Endothelial cell (in vitro differentiated cells): ENCODE data around the gene GNAO1. TPM values are rescaled to one million over a fixed set of nuclear protein-coding genes. Genes with fewer than 3 reads are reported as not detected.
A peak's percentile ranks its signal among the peaks of the same experiment; 100 is the strongest.
"Not testable (repeated sequence)": the region's sequence is repeated elsewhere in the genome, so short reads cannot be mapped to it uniquely, and the experiment has no call there.

Source experiments
- DNase-seq: peaks from one replicate; pipeline ENCODE4 v3.0.0; 2021; ENCODE audit warnings: low spot score
- H3K27ac Mint-ChIP-seq: one replicate; pipeline ENCODE4 v1.8.0; 2021; ENCODE audit warnings: mixed read lengths, inconsistent platforms; ENCODE audit not compliant: unreplicated experiment
- H3K27me3 Mint-ChIP-seq: one replicate; pipeline ENCODE4 v1.8.0; 2021; ENCODE audit warnings: mild to moderate bottlenecking, moderate library complexity, mixed read lengths, inconsistent platforms; ENCODE audit not compliant: unreplicated experiment
- H3K36me3 Mint-ChIP-seq: one replicate; pipeline ENCODE4 v1.8.0; 2021; ENCODE audit warnings: mild to moderate bottlenecking, low read depth, mixed read lengths, inconsistent platforms; ENCODE audit not compliant: unreplicated experiment
- H3K4me1 Mint-ChIP-seq: one replicate; pipeline ENCODE4 v1.8.0; 2021; ENCODE audit warnings: mild to moderate bottlenecking, mixed read lengths, inconsistent platforms; ENCODE audit not compliant: unreplicated experiment
- H3K4me3 Mint-ChIP-seq: one replicate; pipeline ENCODE4 v1.8.0; 2021; ENCODE audit warnings: mild to moderate bottlenecking, mixed read lengths, inconsistent platforms; ENCODE audit not compliant: unreplicated experiment
- H3K9me3 Mint-ChIP-seq: one replicate; pipeline ENCODE4 v1.8.0; 2021; ENCODE audit warnings: mixed read lengths, inconsistent platforms; ENCODE audit not compliant: unreplicated experiment
- CTCF ChIP-seq: fragments of 200-600 bp; sonication (generic); IDR thresholded peaks from one replicate; pipeline ENCODE4 v1.5.0; 2021; ENCODE audit warnings: antibody characterized with exemption; ENCODE audit not compliant: unreplicated experiment
- total RNA-seq: library from RNA; stranded (reverse); fragmentation: NEBNext Ultra II Directional; extraction: Animal tissue kit (Norgen Biotek cat#: 25700); gene quantifications from one replicate; pipeline ENCODE4 v1.2.1, GENCODE V29; 2021; ENCODE audit not compliant: unreplicated experiment

Gene GNAO1
- total RNA-seq, 1 donor from 2014 or later = 0.69 TPM

DNA sequence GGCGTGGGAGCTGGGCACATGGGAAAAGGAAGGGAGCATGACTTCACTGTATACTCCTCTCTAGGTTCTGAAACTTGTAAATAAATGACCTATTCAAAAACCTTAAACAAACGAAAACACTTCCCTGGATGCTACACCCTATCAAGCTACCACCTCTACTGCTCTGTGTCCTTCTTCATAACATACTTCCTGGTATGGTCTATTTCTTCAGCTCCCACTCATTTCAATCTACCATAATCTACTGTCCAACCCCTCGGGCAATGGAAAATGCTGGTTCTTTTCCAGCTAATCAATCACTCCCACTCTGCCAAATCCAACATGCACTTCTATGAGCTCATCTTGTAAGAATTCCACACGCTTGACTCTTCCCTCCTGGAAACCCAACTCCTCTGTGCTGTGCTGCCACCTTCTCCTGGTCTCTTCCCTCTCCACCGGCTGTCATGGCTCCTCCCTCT lies 191.6 kb downstream of the GNAO1 start:
- TF ChIP-seq CTCF = no peak
- no peak overlapping the region for H3K27ac Mint-ChIP-seq
- no peaks in the 10 kb centered on the region for H3K9me3 Mint-ChIP-seq
- H3K36me3 Mint-ChIP-seq = peaks cover 76% of the 10 kb centered on the region
- peak overlapping the region; percentile 21 for H3K4me3 Mint-ChIP-seq
- no peaks in the 10 kb centered on the region for H3K4me1 Mint-ChIP-seq
- DNase-seq = no peak
- peaks cover 4% of the 10 kb centered on the region for H3K27me3 Mint-ChIP-seq

DNA sequence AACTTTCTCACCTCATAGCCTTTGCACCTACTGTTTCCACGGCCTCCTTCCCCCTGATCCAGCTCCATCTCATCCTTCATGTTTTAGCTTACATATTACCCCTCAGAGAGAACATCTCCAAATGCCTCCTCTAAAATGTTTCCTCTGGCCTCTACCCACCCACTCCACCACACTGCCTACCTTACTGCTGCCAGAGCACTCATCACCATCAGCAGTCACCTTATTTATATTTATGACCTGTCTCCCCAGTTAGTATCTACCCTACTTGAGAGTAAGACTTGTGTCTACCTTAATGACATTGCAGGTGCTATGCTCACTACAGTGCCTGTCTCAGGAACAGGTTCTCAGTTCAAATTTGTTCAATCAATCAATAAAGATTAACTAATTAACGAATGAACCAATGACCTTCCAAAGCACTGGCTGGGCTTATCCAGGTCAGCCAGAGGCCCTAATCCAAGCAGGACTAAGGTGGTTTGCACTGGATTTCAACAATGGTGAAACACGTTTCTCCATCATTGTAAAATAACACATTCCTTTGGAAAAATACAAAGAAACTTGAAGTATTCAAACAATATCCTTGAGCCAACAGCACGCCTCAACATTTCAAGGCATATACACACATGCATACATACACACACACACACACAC lies 192.9 kb downstream of the GNAO1 start:
- DNase-seq = no peak
- no peak overlapping the region for H3K27ac Mint-ChIP-seq
- H3K36me3 Mint-ChIP-seq = peaks cover 65% of the 10 kb centered on the region
- no peaks in the 10 kb centered on the region for H3K4me1 Mint-ChIP-seq
- peaks cover 4% of the 10 kb centered on the region for H3K27me3 Mint-ChIP-seq
- no peak for TF ChIP-seq CTCF
- H3K9me3 Mint-ChIP-seq = no peaks in the 10 kb centered on the region
- peak overlapping the region; percentile 21 for H3K4me3 Mint-ChIP-seq

DNA sequence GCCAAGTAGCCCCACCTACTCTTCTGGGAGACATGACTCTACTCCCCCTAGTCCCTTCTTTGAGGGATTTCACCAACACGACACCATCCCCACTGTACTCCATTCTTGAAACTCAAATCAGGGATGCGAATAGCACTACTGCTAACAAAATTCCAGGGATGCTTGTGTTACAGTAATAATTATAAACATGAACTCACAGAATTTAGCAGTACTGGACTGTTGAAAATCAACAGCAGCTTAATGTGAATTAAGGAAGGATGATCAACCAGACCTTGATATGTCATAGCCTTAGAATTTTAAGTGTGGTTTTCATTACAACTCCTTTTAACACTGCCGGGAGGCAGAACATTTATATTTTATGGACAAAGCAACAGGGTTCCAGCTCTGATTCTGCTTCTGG lies 196.1 kb downstream of the GNAO1 start:
- TF ChIP-seq CTCF = no peak
- H3K4me1 Mint-ChIP-seq = no peaks in the 10 kb centered on the region
- no peak overlapping the region for H3K4me3 Mint-ChIP-seq
- no peak overlapping the region for H3K27ac Mint-ChIP-seq
- H3K36me3 Mint-ChIP-seq = peaks cover 63% of the 10 kb centered on the region
- DNase-seq = no peak
- peaks cover 4% of the 10 kb centered on the region for H3K27me3 Mint-ChIP-seq
- no peaks in the 10 kb centered on the region for H3K9me3 Mint-ChIP-seq

- no peak overlapping the region for H3K4me3 Mint-ChIP-seq
- H3K9me3 Mint-ChIP-seq = no peaks in the 10 kb centered on the region
- H3K27ac Mint-ChIP-seq = no peak overlapping the region
- H3K27me3 Mint-ChIP-seq = peaks cover 2% of the 10 kb centered on the region
- H3K36me3 Mint-ChIP-seq = peaks cover 63% of the 10 kb centered on the region
- no peaks in the 10 kb centered on the region for H3K4me1 Mint-ChIP-seq
- no peak for TF ChIP-seq CTCF
- no peak for DNase-seq
Observed at GRCh38 chr16:56388209-56388608, 196.9 kb downstream of the GNAO1 start.

DNA sequence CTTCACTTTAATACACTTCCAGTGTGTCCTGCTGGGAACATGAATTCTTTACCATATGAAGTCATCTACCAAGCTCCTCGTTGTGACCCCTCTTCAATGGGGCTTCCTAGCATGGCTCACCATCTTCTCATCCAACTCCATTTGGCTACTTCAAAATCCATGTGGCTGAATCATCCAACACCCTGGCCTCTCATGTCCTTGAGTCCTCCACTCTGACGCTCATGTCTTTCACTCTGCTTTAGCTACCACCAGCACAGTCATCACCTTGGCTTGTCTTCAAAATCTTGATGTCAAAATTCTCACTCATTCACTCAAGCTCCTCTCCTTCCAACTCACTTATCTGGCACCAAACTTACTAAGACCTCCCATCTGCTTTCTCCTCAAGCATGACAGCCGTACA lies 198.3 kb downstream of the GNAO1 start:
- Mint-ChIP-seq H3K4me1 (no peaks in the 10 kb centered on the region), H3K27ac (no peak overlapping the region), H3K36me3 (peaks cover 60% of the 10 kb centered on the region), H3K4me3 (peak overlapping the region; percentile 42), H3K27me3 (no peaks in the 10 kb centered on the region), H3K9me3 (no peaks in the 10 kb centered on the region)
- DNase-seq = no peak
- no peak for TF ChIP-seq CTCF

GRCh38 chr16:56396724-56397123 lies 205.4 kb downstream of the GNAO1 start:
- H3K4me1 Mint-ChIP-seq, H3K27me3 Mint-ChIP-seq, DNase-seq, H3K27ac Mint-ChIP-seq, H3K4me3 Mint-ChIP-seq, H3K9me3 Mint-ChIP-seq: not testable (repeated sequence)
- peaks cover 49% of the 10 kb centered on the region for H3K36me3 Mint-ChIP-seq
